IMR-90 (cell line): ENCODE data around the gene FBXL7.

Source experiments
- BHLHE40 ChIP-seq: fragments of 150-350 bp; IDR thresholded peaks from 2 replicates; pipeline ENCODE4 v1.6.1; 2016; ENCODE audit warnings: mild to moderate bottlenecking, low read depth, low read length
- CEBPB ChIP-seq: IDR thresholded peaks from 2 replicates; pipeline ENCODE4 v1.6.1; 2012; ENCODE audit warnings: low read depth, low read length, improper control_type of control experiment
- CHD1 ChIP-seq: IDR thresholded peaks from 2 replicates; pipeline ENCODE4 v1.6.1; 2012; ENCODE audit warnings: low read depth, low read length, improper control_type of control experiment
- MAFK ChIP-seq: IDR thresholded peaks from 2 replicates; pipeline ENCODE4 v1.6.1; 2012; ENCODE audit warnings: low read depth, low read length, improper control_type of control experiment
- MAZ ChIP-seq: IDR thresholded peaks from 2 replicates; pipeline ENCODE4 v1.6.1; 2012; ENCODE audit warnings: low read depth, mild to moderate bottlenecking, low read length, improper control_type of control experiment, moderate library complexity, borderline replicate concordance
- MXI1 ChIP-seq: IDR thresholded peaks from 2 replicates; pipeline ENCODE4 v1.6.1; 2012; ENCODE audit warnings: low read depth, mild to moderate bottlenecking, low read length, moderate library complexity, borderline replicate concordance
- POLR2A ChIP-seq: IDR thresholded peaks from 2 replicates; pipeline ENCODE4 v1.6.1; 2012; ENCODE audit warnings: mild to moderate bottlenecking, low read depth, low read length
- RAD21 ChIP-seq: IDR thresholded peaks from 2 replicates; pipeline ENCODE4 v1.6.1; 2012; ENCODE audit warnings: low read length, improper control_type of control experiment
- RCOR1 ChIP-seq: IDR thresholded peaks from 2 replicates; pipeline ENCODE4 v1.6.1; 2012; ENCODE audit warnings: mild to moderate bottlenecking, low read length, improper control_type of control experiment; ENCODE audit not compliant: insufficient replicate concordance
- RFX5 ChIP-seq: IDR thresholded peaks from 2 replicates; pipeline ENCODE4 v1.8.0; 2012; ENCODE audit warnings: low read depth, mild to moderate bottlenecking, low read length, moderate library complexity
- SMC3 ChIP-seq: fragments of 150-350 bp; IDR thresholded peaks from 2 replicates; pipeline ENCODE4 v1.6.1; 2016; ENCODE audit warnings: low read depth, mild to moderate bottlenecking, antibody characterized with exemption, low read length, moderate library complexity
- TF ChIP-seq, protein P1 (sequence below): conservative IDR thresholded peaks from 2 replicates; pipeline ENCODE4 v1.5.1; 2012; ENCODE audit warnings: mild to moderate bottlenecking, low read depth, low read length, improper control_type of control experiment
- TF ChIP-seq, protein P2 (sequence below): fragments of 150-350 bp; IDR thresholded peaks from 2 replicates; pipeline ENCODE4 v1.6.1; 2016; ENCODE audit warnings: low read depth, mild to moderate bottlenecking, low read length, moderate library complexity, borderline replicate concordance
- TF ChIP-seq, protein P3 (sequence below): fragments of 150-350 bp; IDR thresholded peaks from 2 replicates; pipeline ENCODE4 v1.6.1; 2017; ENCODE audit warnings: mild to moderate bottlenecking, antibody characterized with exemption, low read length, low read depth

DNA sequence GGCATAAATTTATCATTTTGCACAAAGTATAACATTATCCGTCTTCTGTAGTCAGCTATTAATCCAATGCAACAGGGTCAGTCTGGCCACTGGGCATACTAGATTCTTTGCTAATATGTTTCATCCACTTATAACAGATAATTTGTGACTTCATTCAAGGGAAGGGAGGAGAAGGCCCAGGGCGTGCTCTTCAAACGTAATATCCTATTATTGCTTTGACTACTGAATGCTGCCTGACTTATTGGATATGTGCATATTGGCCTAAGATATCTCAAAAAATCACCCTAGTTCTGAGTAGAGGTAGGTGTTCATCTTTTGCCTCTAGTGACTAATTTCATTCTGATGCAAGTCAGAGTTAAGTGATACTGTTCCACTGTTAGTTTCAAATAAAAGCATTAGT lies 6.9 kb downstream of the FBXL7 start:
- TF ChIP-seq SMC3, result no peak
- no peak for TF ChIP-seq RCOR1
- TF ChIP-seq, protein P1, sequence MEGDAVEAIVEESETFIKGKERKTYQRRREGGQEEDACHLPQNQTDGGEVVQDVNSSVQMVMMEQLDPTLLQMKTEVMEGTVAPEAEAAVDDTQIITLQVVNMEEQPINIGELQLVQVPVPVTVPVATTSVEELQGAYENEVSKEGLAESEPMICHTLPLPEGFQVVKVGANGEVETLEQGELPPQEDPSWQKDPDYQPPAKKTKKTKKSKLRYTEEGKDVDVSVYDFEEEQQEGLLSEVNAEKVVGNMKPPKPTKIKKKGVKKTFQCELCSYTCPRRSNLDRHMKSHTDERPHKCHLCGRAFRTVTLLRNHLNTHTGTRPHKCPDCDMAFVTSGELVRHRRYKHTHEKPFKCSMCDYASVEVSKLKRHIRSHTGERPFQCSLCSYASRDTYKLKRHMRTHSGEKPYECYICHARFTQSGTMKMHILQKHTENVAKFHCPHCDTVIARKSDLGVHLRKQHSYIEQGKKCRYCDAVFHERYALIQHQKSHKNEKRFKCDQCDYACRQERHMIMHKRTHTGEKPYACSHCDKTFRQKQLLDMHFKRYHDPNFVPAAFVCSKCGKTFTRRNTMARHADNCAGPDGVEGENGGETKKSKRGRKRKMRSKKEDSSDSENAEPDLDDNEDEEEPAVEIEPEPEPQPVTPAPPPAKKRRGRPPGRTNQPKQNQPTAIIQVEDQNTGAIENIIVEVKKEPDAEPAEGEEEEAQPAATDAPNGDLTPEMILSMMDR, result no peak
- no peak for TF ChIP-seq POLR2A
- TF ChIP-seq CEBPB, result no peak
- TF ChIP-seq RFX5, result no peak
- TF ChIP-seq BHLHE40, result no peak
- no peak for TF ChIP-seq RAD21
- TF ChIP-seq MAFK, result no peak
- no peak for TF ChIP-seq CHD1
- TF ChIP-seq MXI1, result no peak
- TF ChIP-seq MAZ, result no peak
- TF ChIP-seq, protein P2, sequence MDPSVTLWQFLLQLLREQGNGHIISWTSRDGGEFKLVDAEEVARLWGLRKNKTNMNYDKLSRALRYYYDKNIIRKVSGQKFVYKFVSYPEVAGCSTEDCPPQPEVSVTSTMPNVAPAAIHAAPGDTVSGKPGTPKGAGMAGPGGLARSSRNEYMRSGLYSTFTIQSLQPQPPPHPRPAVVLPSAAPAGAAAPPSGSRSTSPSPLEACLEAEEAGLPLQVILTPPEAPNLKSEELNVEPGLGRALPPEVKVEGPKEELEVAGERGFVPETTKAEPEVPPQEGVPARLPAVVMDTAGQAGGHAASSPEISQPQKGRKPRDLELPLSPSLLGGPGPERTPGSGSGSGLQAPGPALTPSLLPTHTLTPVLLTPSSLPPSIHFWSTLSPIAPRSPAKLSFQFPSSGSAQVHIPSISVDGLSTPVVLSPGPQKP, result no peak
- TF ChIP-seq, protein P3, sequence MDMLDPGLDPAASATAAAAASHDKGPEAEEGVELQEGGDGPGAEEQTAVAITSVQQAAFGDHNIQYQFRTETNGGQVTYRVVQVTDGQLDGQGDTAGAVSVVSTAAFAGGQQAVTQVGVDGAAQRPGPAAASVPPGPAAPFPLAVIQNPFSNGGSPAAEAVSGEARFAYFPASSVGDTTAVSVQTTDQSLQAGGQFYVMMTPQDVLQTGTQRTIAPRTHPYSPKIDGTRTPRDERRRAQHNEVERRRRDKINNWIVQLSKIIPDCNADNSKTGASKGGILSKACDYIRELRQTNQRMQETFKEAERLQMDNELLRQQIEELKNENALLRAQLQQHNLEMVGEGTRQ, result no peak
